Stimulated activated CD4-positive, alpha-beta T cell treated with anti-CD3 and anti-CD28 coated beads, Interleukin-15, amount 100 ng/mL, for 1 hour (primary cell): ENCODE measurements around the gene CYTH3.
"Not testable (repeated sequence)": the region's sequence is repeated elsewhere in the genome, so short reads cannot be mapped to it uniquely, and the experiment has no call there.

Experiments
- DNase-seq, 2 donors: peaks; one replicate each; pipeline ENCODE4 v3.0.0-alpha.2; 2020; ENCODE audit warnings: low read depth in 1 of 2, low spot score in 1 of 2

Gene CYTH3

GRCh38 chr7:6232534-6232933 lies 39.9 kb downstream of the CYTH3 start:
- DNase-seq: no peak

GRCh38 chr7:6232116-6232515 lies 40.3 kb downstream of the CYTH3 start:
- no peak for DNase-seq

- no peak for DNase-seq
These were observed 41.2 kb downstream of the CYTH3 start for GRCh38 chr7:6231184-6231583.

- not testable (repeated sequence) for DNase-seq
These were observed 43.1 kb downstream of the CYTH3 start for GRCh38 chr7:6229284-6229683.

GRCh38 chr7:6228361-6229229 lies 43.8 kb downstream of the CYTH3 start:
- DNase-seq: no peak

- no peak for DNase-seq
These were observed 45.1 kb downstream of the CYTH3 start for GRCh38 chr7:6227294-6227846.

- no peak for DNase-seq
These were observed 46.1 kb downstream of the CYTH3 start for GRCh38 chr7:6226194-6226799.

- not testable (repeated sequence) for DNase-seq
These were observed 49.0 kb downstream of the CYTH3 start for GRCh38 chr7:6223411-6223810.

GRCh38 chr7:6223010-6223409 lies 49.4 kb downstream of the CYTH3 start:
- DNase-seq: not testable (repeated sequence)

GRCh38 chr7:6221340-6222319 lies 50.8 kb downstream of the CYTH3 start:
- no peak for DNase-seq

- DNase-seq: no peak
These were observed 54.1 kb downstream of the CYTH3 start for GRCh38 chr7:6218329-6218728.

- no peak for DNase-seq
These were observed 60.4 kb downstream of the CYTH3 start for GRCh38 chr7:6212008-6212407.

- no peak for DNase-seq
These were observed 61.6 kb downstream of the CYTH3 start for GRCh38 chr7:6210621-6211372.

- DNase-seq: no peak
These were observed 63.1 kb downstream of the CYTH3 start for GRCh38 chr7:6209340-6209739.

GRCh38 chr7:6208573-6209328 lies 63.7 kb downstream of the CYTH3 start:
- no peak for DNase-seq

GRCh38 chr7:6205971-6206660 lies 66.3 kb downstream of the CYTH3 start:
- no peak for DNase-seq

GRCh38 chr7:6203381-6203780 lies 69.0 kb downstream of the CYTH3 start:
- DNase-seq: no peak

- no peak for DNase-seq
These were observed 70.3 kb downstream of the CYTH3 start for GRCh38 chr7:6202117-6202516.

- no peak for DNase-seq
These were observed 71.5 kb downstream of the CYTH3 start for GRCh38 chr7:6200971-6201370.
